Bronchial epithelial cell (primary cell): ENCODE measurements around the gene TAF1C. TPM values are rescaled to one million over a fixed set of nuclear protein-coding genes. Genes with fewer than 3 reads are reported as not detected.
A peak's percentile ranks its signal among the peaks of the same experiment; 100 is the strongest.
"Not testable (repeated sequence)": the region's sequence is repeated elsewhere in the genome, so short reads cannot be mapped to it uniquely, and the experiment has no call there.

Experiments
- DNase-seq: peaks from one replicate; pipeline ENCODE4 v3.0.0-alpha.2; 2010; ENCODE audit warnings: low read depth
- FAIRE-seq: peaks from 2 replicates; lab custom pipeline; 2011; peaks lifted over from hg19 to GRCh38; lab: Jason Lieb, UNC
- H3K27me3 ChIP-seq: 2 replicates; pipeline ENCODE4 v1.5.1; 2011; ENCODE audit warnings: low read length; ENCODE audit not compliant: control insufficient read depth, insufficient read depth
- H3K36me3 ChIP-seq: 2 replicates; pipeline ENCODE4 v1.5.1; 2011; ENCODE audit warnings: low read length; ENCODE audit not compliant: control insufficient read depth, insufficient read depth
- H3K4me3 ChIP-seq: 2 replicates; pipeline ENCODE4 v1.5.1; 2011; ENCODE audit warnings: mild to moderate bottlenecking, low read depth, low read length, control low read depth
- CTCF ChIP-seq: IDR thresholded peaks from 2 replicates; pipeline ENCODE4 v1.5.1; 2011; ENCODE audit warnings: mild to moderate bottlenecking, moderate library complexity, low read length, control low read depth, inconsistent platforms; ENCODE audit not compliant: insufficient read depth, severe bottlenecking
- total RNA-seq: library from RNA; depleted of rRNA; stranded (reverse); fragments of >200 nt; gene quantifications from 2 replicates; pipeline ENCODE4 v1.2.1, GENCODE V29; 2014

Gene TAF1C
- total RNA-seq, 1 donor from 2014 or later = 7.9 TPM

- FAIRE-seq = no peak
Measured at GRCh38 chr16:84207251-84207650, 20.4 kb upstream of the TAF1C start.

GRCh38 chr16:84205976-84206691, 19.3 kb upstream of the TAF1C start:
- no peaks in the 10 kb centered on the region for H3K36me3 ChIP-seq
- DNase-seq (no peak), FAIRE-seq (no peak)
- no peaks in the 10 kb centered on the region for H3K27me3 ChIP-seq
- no peak overlapping the region for H3K4me3 ChIP-seq
- TF ChIP-seq CTCF = no peak

More at GRCh38 chr16:84207251-84207650, 20.4 kb upstream of the TAF1C start:
- no peak for TF ChIP-seq CTCF
- Histone ChIP-seq H3K4me3 (no peak overlapping the region), H3K27me3 (no peaks in the 10 kb centered on the region), H3K36me3 (no peaks in the 10 kb centered on the region)
- no peak for DNase-seq

- not testable (repeated sequence) for H3K27me3 ChIP-seq, FAIRE-seq, H3K36me3 ChIP-seq, H3K4me3 ChIP-seq
- DNase-seq = peak; percentile 50
Measured at GRCh38 chr16:84205123-84205522, 18.3 kb upstream of the TAF1C start.

GRCh38 chr16:84204551-84204950, 17.7 kb upstream of the TAF1C start:
- not testable (repeated sequence) for H3K27me3 ChIP-seq, H3K36me3 ChIP-seq, FAIRE-seq, DNase-seq, H3K4me3 ChIP-seq

- no peak for TF ChIP-seq CTCF
- DNase-seq = no peak
- H3K4me3 ChIP-seq = no peak overlapping the region
- H3K27me3 ChIP-seq = no peaks in the 10 kb centered on the region
- FAIRE-seq = peak; percentile 58
- no peaks in the 10 kb centered on the region for H3K36me3 ChIP-seq
Measured at GRCh38 chr16:84199861-84200260, 13.0 kb upstream of the TAF1C start.

- H3K36me3 ChIP-seq = no peaks in the 10 kb centered on the region
- DNase-seq = no peak
- H3K27me3 ChIP-seq = no peaks in the 10 kb centered on the region
- H3K4me3 ChIP-seq = no peak overlapping the region
- no peak for TF ChIP-seq CTCF
- FAIRE-seq = no peak
Measured at GRCh38 chr16:84199097-84199496, 12.2 kb upstream of the TAF1C start.

- Histone ChIP-seq H3K27me3 (no peaks in the 10 kb centered on the region), H3K36me3 (no peaks in the 10 kb centered on the region), H3K4me3 (no peak overlapping the region)
- no peak for TF ChIP-seq CTCF
- peak; percentile 54 for DNase-seq
- peak; percentile 47 for FAIRE-seq
Measured at GRCh38 chr16:84198401-84198800, 11.5 kb upstream of the TAF1C start.
